GM23248 (cell line): ENCODE measurements around the gene C4A. TPM values are rescaled to one million over a fixed set of nuclear protein-coding genes. Genes with fewer than 3 reads are reported as not detected.

Experiments
- DNase-seq: peaks from one replicate; pipeline ENCODE4 v3.0.0-alpha.2; 2015
- H2AFZ ChIP-seq: fragments of 200-600 bp; sonication (generic); 2 replicates; pipeline ENCODE4 v1.6.1; 2016; ENCODE audit warnings: antibody characterized with exemption
- H3F3A ChIP-seq: fragments of 200-600 bp; sonication (generic); 2 replicates; pipeline ENCODE4 v1.6.1; 2016; ENCODE audit warnings: mild to moderate bottlenecking, antibody characterized with exemption, mixed run types; ENCODE audit not compliant: insufficient read depth
- H3K27ac ChIP-seq: fragments of 200-600 bp; sonication (generic); 2 replicates; pipeline ENCODE4 v1.5.1; 2016; ENCODE audit warnings: mild to moderate bottlenecking
- H3K27me3 ChIP-seq: fragments of 200-600 bp; sonication (generic); replicated peaks from 2 replicates; pipeline ENCODE4 v1.6.1; 2016; ENCODE audit warnings: mild to moderate bottlenecking; ENCODE audit not compliant: insufficient read depth
- H3K36me3 ChIP-seq: fragments of 200-600 bp; sonication (generic); 2 replicates; pipeline ENCODE4 v1.6.1; 2016; ENCODE audit warnings: low read depth, mild to moderate bottlenecking
- H3K4me1 ChIP-seq: fragments of 200-600 bp; sonication (generic); 2 replicates; pipeline ENCODE4 v1.6.1; 2016; ENCODE audit warnings: mild to moderate bottlenecking; ENCODE audit not compliant: insufficient read depth
- H3K4me2 ChIP-seq: fragments of 200-600 bp; sonication (generic); one replicate; pipeline ENCODE4 v1.6.1; 2016; ENCODE audit warnings: mild to moderate bottlenecking; ENCODE audit not compliant: unreplicated experiment
- H3K4me3 ChIP-seq: fragments of 200-600 bp; sonication (generic); 2 replicates; pipeline ENCODE4 v1.5.1; 2016; ENCODE audit warnings: mild to moderate bottlenecking
- H3K79me2 ChIP-seq: fragments of 200-600 bp; sonication (generic); 2 replicates; pipeline ENCODE4 v1.6.1; 2016; ENCODE audit warnings: mild to moderate bottlenecking; ENCODE audit not compliant: insufficient read depth
- H3K9ac ChIP-seq: fragments of 200-600 bp; sonication (generic); 2 replicates; pipeline ENCODE4 v1.6.1; 2016; ENCODE audit warnings: mild to moderate bottlenecking
- H3K9me2 ChIP-seq: fragments of 200-600 bp; sonication (generic); 2 replicates; pipeline ENCODE4 v1.6.1; 2016; ENCODE audit warnings: mixed run types, mild to moderate bottlenecking, moderate library complexity; ENCODE audit not compliant: insufficient read depth
- H3K9me3 ChIP-seq: fragments of 200-600 bp; sonication (generic); one replicate; pipeline ENCODE4 v1.6.1; 2017; ENCODE audit warnings: low read depth
- H4K20me1 ChIP-seq: fragments of 200-600 bp; sonication (generic); 2 replicates; pipeline ENCODE4 v1.6.0; 2016; ENCODE audit not compliant: insufficient read depth
- EZH2 ChIP-seq: fragments of 200-600 bp; sonication (generic); IDR thresholded peaks from 2 replicates; pipeline ENCODE4 v1.6.1; 2018; ENCODE audit warnings: antibody characterized with exemption, mild to moderate bottlenecking; ENCODE audit not compliant: insufficient read depth, poor library complexity, severe bottlenecking
- EZH2phosphoT487 ChIP-seq: fragments of 200-600 bp; sonication (generic); IDR thresholded peaks from 2 replicates; pipeline ENCODE4 v1.6.1; 2018; ENCODE audit warnings: antibody characterized with exemption, moderate library complexity, mild to moderate bottlenecking, low read depth; ENCODE audit not compliant: insufficient read depth
- WGBS, 2 experiments: methylation state at CpG; one replicate each; pipeline ENCODE4 v1.1.6; 2015 to 2017; ENCODE audit warnings: low lambda C conversion rate in 2 of 2, low coverage in 1 of 2; ENCODE audit errors: missing lambda C conversion rate in 2 of 2; 5-methylcytosine and 5-hydroxymethylcytosine counted together
- in situ Hi-C: fragments of 300-500 bp; cut with MboI; formaldehyde crosslinking; loops from 2 replicates; pipeline ENCODE4 v1.15.0; 2020
- polyA plus RNA-seq: library from polyadenylated mRNA; unstranded; fragments of >200 nt; fragmentation: Nextera tagmentation; extraction: Ambion mirVana; gene quantifications from 2 replicates; pipeline ENCODE4 v1.2.1, GENCODE V29; 2016
- total RNA-seq: library from RNA; depleted of rRNA; stranded (reverse); fragments of >200 nt; shearing (Covaris generic); gene quantifications from 2 replicates; pipeline ENCODE4 v1.2.3, GENCODE V29; 2014

Gene C4A
- total and polyA plus RNA-seq, 2 experiments from 2014 or later = 2.4 to 5.3 TPM

DNA sequence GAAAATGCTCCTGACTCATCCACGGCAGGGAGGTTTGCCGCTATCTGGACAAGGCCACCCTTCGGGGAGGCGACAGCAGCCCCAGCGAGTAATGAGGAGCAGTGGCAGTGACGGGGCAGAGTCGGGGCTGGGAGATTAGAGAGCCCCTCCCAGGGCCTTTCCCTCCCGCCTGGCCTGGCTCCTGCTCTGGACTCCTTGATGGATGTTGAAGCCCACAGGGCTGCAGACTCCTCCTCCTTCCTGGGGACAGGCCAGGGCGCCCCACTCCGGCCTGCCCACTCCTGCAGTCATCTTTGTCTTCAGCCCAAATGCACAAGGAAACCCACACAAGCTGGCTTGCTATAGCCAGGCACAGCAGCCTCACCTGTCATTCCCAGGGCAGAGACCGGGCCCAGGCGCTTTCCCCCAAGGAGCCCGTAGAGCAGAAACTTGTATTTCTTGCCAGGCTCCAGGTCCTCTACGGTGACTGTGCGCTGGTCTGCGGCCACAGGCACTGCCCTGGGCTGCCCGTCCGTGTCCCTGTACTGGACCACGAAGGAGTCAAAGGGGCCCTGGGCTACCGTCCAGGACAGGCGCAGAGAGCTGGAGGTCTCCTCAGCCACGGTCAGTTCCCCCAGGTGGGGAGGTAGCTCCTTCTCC, 64.1 kb downstream of the C4A start:
- Histone ChIP-seq H3K27ac (no peak overlapping the region), H3K4me1 (peaks cover 19% of the 10 kb centered on the region), H3F3A (no peaks in the 10 kb centered on the region), H3K36me3 (no peaks in the 10 kb centered on the region), H3K27me3 (no peaks in the 10 kb centered on the region), H2AFZ (no peak overlapping the region), H3K9me2 (no peaks in the 10 kb centered on the region), H3K9me3 (no peaks in the 10 kb centered on the region), H3K4me2 (no peak overlapping the region), H4K20me1 (no peaks in the 10 kb centered on the region), H3K9ac (no peak overlapping the region), H3K79me2 (no peaks in the 10 kb centered on the region), H3K4me3 (no peak overlapping the region)
- no peak for TF ChIP-seq EZH2phosphoT487
- TF ChIP-seq EZH2 = no peak
- in situ Hi-C loops = no loop called here
- 88 to 89% methylated on average over 21 to 22 of the region's 22 CpGs for WGBS, 2 experiments
- no peak for DNase-seq

DNA sequence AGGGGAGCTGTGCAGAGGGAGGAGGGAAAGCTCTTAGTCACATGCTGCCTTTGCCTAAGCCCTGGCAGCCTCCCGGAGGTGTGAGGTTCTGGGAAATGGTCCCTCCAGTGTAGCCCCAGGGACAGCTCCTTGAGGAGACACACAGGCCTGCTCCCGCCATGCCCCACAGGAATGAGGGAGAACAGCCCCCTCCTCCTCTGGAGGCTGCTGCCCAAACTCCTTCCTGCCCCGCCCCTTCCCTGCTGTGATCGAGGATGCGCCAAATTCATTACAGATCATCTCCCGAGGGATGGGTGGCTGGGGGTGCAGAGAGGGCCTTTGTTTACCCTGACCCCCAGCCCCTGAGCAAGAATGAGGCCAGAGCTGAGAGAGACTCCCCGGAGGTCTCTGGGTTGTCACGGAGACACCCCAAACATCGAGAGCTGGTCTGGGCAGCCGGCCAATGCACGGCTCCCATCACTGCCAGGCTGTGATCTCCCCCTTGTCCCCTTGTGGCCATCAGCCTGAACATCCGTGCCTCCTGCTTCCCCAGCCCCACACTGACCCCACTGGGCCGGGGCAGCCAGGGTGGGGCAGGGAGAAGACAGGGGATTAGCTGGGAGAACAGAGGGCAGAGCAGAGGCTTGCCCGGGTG, 64.7 kb downstream of the C4A start:
- Histone ChIP-seq H3K27ac (no peak overlapping the region), H3K79me2 (no peaks in the 10 kb centered on the region), H3K27me3 (no peaks in the 10 kb centered on the region), H3K4me2 (peak overlapping the region; percentile 37), H3F3A (no peaks in the 10 kb centered on the region), H2AFZ (0 out of 2 replicates have a peak overlapping the region, but pooled peaks have one; percentile 35), H3K9ac (peak overlapping the region; percentile 65), H3K36me3 (no peaks in the 10 kb centered on the region), H3K4me1 (peaks cover 19% of the 10 kb centered on the region), H3K9me2 (no peaks in the 10 kb centered on the region), H4K20me1 (no peaks in the 10 kb centered on the region), H3K4me3 (no peak overlapping the region), H3K9me3 (no peaks in the 10 kb centered on the region)
- in situ Hi-C loops = no loop called here
- DNase-seq = peak; percentile 47
- WGBS, 2 experiments = 28 to 44% methylated on average over 8 to 14 of the region's 14 CpGs
- no peak for TF ChIP-seq EZH2
- TF ChIP-seq EZH2phosphoT487 = no peak

DNA sequence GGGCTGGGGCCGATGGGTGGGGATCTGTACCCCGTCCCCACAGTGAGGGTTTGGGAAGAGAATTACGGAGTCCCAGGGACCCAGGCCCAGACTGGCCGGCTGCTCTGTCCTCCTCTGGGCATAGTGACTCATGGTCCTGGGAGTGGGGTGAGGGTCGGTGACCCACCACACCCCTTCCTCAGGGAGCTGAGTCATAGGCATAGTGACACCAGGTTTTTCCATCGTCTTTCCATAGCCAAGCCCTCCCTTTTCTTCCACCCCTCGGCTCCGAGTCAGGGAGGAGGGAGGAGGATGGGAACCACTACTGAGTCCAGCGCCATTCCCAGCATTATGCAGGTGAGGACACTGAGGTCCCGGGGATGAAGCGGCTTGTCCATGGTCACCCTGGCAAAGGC, 65.2 kb downstream of the C4A start:
- no peak overlapping the region for H3K27ac ChIP-seq
- no peaks in the 10 kb centered on the region for H3K9me2 ChIP-seq
- no peaks in the 10 kb centered on the region for H3F3A ChIP-seq
- TF ChIP-seq EZH2 (no peak), EZH2phosphoT487 (no peak)
- DNase-seq = peak; percentile 75
- H3K9ac ChIP-seq = peak overlapping the region; percentile 65
- in situ Hi-C loops = no loop called here
- H3K36me3 ChIP-seq = no peaks in the 10 kb centered on the region
- H4K20me1 ChIP-seq = no peaks in the 10 kb centered on the region
- H2AFZ ChIP-seq = peak overlapping the region; percentile 35; the same call in 1 of the 2 replicates
- no peaks in the 10 kb centered on the region for H3K79me2 ChIP-seq
- no peak overlapping the region for H3K4me3 ChIP-seq
- H3K27me3 ChIP-seq = no peaks in the 10 kb centered on the region
- H3K9me3 ChIP-seq = no peaks in the 10 kb centered on the region
- peak overlapping the region; percentile 37 for H3K4me2 ChIP-seq
- WGBS, 2 experiments = 10 to 13% methylated on average over 11 of the region's 11 CpGs
- peaks cover 19% of the 10 kb centered on the region for H3K4me1 ChIP-seq

DNA sequence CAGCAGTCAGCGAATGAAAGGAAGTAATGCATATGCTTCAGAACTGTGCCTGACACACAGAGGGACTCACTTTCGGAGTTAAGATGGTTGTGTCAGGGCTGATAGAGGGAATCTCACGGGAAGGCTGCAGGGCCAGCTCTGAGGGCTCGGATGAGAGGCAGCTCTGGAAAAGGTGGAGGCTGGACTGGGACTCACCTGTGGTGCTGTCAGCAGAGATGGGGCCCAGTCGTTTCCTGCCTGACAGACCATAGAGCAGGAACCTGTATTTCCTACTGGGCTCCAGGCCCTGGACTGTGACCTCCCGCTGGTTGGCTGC, 65.6 kb downstream of the C4A start:
- no peak for DNase-seq
- no peaks in the 10 kb centered on the region for H3K36me3 ChIP-seq
- H3K27ac ChIP-seq = no peak overlapping the region
- no peaks in the 10 kb centered on the region for H4K20me1 ChIP-seq
- peak overlapping the region; percentile 65; the same call in 1 of the 2 replicates for H3K9ac ChIP-seq
- no peak for TF ChIP-seq EZH2
- no peak for TF ChIP-seq EZH2phosphoT487
- no peaks in the 10 kb centered on the region for H3K27me3 ChIP-seq
- H3F3A ChIP-seq = no peaks in the 10 kb centered on the region
- H2AFZ ChIP-seq = peak overlapping the region; percentile 35; the same call in 1 of the 2 replicates
- H3K4me1 ChIP-seq = peaks cover 19% of the 10 kb centered on the region
- no peaks in the 10 kb centered on the region for H3K79me2 ChIP-seq
- in situ Hi-C loops = no loop called here
- no peaks in the 10 kb centered on the region for H3K9me3 ChIP-seq
- H3K9me2 ChIP-seq = no peaks in the 10 kb centered on the region
- 62 to 73% methylated on average over 6 of the region's 6 CpGs for WGBS, 2 experiments
- H3K4me3 ChIP-seq = no peak overlapping the region
- peak overlapping the region; percentile 37 for H3K4me2 ChIP-seq
